ENCODE results near the gene RPL13. TPM values are rescaled to one million over a fixed set of nuclear protein-coding genes. Genes with fewer than 3 reads are reported as not detected.
A peak's percentile ranks its signal among the peaks of the same experiment; 100 is the strongest.

The RPL13 gene
- polyA plus RNA-seq (2,635 and 2,685 TPM in 2 replicates), polyA minus RNA-seq (1,181 and 1,234 TPM in 2 replicates)

DNA sequence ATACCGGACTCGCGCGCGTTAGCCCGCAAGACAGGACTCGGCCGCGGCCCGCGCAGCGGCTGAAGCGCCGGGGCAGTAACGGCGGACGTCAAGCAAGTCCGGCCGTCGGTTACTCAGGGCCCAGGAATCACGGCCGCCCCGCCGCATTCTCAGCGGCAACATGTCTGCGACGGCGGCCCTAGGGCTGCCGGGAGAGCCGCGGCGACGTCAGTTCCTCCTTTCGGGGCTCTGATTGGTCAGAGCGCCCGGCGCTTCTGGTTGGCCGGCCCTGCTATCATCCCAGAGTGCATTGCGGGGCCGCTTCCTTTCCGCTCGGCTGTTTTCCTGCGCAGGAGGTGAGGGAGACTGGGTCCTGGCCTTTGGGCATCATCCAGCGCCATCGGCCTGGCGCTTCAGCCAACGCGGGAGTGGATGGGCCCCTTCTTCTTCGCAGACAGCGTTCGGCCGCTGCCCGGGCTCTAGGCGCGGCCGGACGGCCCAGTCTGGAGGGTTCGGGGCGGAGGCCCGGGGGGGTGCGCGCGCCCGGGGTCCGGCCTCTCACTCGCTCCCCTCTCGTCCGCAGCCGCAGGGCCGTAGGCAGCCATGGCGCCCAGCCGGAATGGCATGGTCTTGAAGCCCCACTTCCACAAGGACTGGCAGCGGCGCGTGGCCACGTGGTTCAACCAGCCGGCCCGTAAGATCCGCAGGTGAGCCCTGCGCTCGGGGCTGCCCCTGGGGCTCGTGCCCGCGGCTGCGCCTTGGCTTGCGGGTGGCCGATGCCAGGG is at the start of gene RPL13:
RPL13 (plus strand) TSS at position 305 of the 764 bp plus-strand sequence; CDS start at position 583, 278 bp downstream.
- no peaks in the 10 kb centered on the region for H3K27me3 ChIP-seq (ENCODE audit: insufficient read depth, low read depth, low read length)
- peaks cover 3% of the 10 kb centered on the region for H4K20me1 ChIP-seq (ENCODE audit: insufficient read depth)
- TF ChIP-seq, protein P1, sequence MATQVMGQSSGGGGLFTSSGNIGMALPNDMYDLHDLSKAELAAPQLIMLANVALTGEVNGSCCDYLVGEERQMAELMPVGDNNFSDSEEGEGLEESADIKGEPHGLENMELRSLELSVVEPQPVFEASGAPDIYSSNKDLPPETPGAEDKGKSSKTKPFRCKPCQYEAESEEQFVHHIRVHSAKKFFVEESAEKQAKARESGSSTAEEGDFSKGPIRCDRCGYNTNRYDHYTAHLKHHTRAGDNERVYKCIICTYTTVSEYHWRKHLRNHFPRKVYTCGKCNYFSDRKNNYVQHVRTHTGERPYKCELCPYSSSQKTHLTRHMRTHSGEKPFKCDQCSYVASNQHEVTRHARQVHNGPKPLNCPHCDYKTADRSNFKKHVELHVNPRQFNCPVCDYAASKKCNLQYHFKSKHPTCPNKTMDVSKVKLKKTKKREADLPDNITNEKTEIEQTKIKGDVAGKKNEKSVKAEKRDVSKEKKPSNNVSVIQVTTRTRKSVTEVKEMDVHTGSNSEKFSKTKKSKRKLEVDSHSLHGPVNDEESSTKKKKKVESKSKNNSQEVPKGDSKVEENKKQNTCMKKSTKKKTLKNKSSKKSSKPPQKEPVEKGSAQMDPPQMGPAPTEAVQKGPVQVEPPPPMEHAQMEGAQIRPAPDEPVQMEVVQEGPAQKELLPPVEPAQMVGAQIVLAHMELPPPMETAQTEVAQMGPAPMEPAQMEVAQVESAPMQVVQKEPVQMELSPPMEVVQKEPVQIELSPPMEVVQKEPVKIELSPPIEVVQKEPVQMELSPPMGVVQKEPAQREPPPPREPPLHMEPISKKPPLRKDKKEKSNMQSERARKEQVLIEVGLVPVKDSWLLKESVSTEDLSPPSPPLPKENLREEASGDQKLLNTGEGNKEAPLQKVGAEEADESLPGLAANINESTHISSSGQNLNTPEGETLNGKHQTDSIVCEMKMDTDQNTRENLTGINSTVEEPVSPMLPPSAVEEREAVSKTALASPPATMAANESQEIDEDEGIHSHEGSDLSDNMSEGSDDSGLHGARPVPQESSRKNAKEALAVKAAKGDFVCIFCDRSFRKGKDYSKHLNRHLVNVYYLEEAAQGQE (IDR thresholded peaks at IDR 0.05; ENCODE audit: borderline replicate concordance) = peak; percentile 96
- peak; percentile 97 for TF ChIP-seq POLR2AphosphoS5 (IDR thresholded peaks at IDR 0.05)
- peak; percentile 92 for TF ChIP-seq MXI1 (conservative IDR thresholded peaks at IDR 0.05; ENCODE audit: poor library complexity, severe bottlenecking)
- peak; percentile 45 for TF ChIP-seq SMC3 (conservative IDR thresholded peaks at IDR 0.05; ENCODE audit: poor library complexity)
- TF ChIP-seq EP300 (conservative IDR thresholded peaks at IDR 0.05; ENCODE audit: poor library complexity, severe bottlenecking) = peak; percentile 60
- no peak for TF ChIP-seq EZH2 (IDR thresholded peaks at IDR 0.05; ENCODE audit: borderline replicate concordance, insufficient read depth, low read length, poor library complexity, severe bottlenecking)
- peak; percentile 50 for TF ChIP-seq RAD21 (conservative IDR thresholded peaks at IDR 0.05)
- peak; percentile 43 for TF ChIP-seq CTCF (IDR thresholded peaks at IDR 0.05; ENCODE audit: poor library complexity, severe bottlenecking)
- TF ChIP-seq TAF1 (IDR thresholded peaks at IDR 0.05; ENCODE audit: low read depth) = peak; percentile 97
- H3K27ac ChIP-seq (ENCODE audit: low read length) = peak within 1 kb of the TSS; percentile 92
- no peaks in the 10 kb centered on the region for H3K9me2 ChIP-seq (ENCODE audit: insufficient read depth, low read length)
- H3K79me2 ChIP-seq (replicated peaks; ENCODE audit: insufficient read depth, low read length) = peaks cover 6% of the 10 kb centered on the region
- H2AFZ ChIP-seq (ENCODE audit: low read depth, low read length) = peak within 1 kb of the TSS; percentile 71
- H3K4me2 ChIP-seq (ENCODE audit: low read length) = peak within 1 kb of the TSS; percentile 73
- H3K36me3 ChIP-seq (ENCODE audit: insufficient read depth, low read length) = no peaks in the 10 kb centered on the region
- peak within 1 kb of the TSS; percentile 89 for H3K9ac ChIP-seq (ENCODE audit: low read length)
- H3K4me3 ChIP-seq (ENCODE audit: low read length) = peak within 1 kb of the TSS; percentile 82
- H3K9me3 ChIP-seq (ENCODE audit: low read length) = no peaks in the 10 kb centered on the region
- no peaks in the 10 kb centered on the region for H3F3A ChIP-seq (ENCODE audit: insufficient read depth, low read length, poor library complexity, severe bottlenecking)

GRCh38 chr16:89511374-89511773 is 49.1 kb upstream of the RPL13 start:
- TF ChIP-seq CTCF (IDR thresholded peaks at IDR 0.05; ENCODE audit: poor library complexity, severe bottlenecking) (no peak), RAD21 (conservative IDR thresholded peaks at IDR 0.05) (no peak), MXI1 (conservative IDR thresholded peaks at IDR 0.05; ENCODE audit: poor library complexity, severe bottlenecking) (no peak), EP300 (conservative IDR thresholded peaks at IDR 0.05; ENCODE audit: poor library complexity, severe bottlenecking) (no peak), EZH2 (IDR thresholded peaks at IDR 0.05; ENCODE audit: borderline replicate concordance, insufficient read depth, low read length, poor library complexity, severe bottlenecking) (no peak)
- TF ChIP-seq, protein P1 (IDR thresholded peaks at IDR 0.05; ENCODE audit: borderline replicate concordance) = no peak
- Histone ChIP-seq H4K20me1 (ENCODE audit: insufficient read depth) (no peaks in the 10 kb centered on the region), H2AFZ (ENCODE audit: low read depth, low read length) (no peak overlapping the region), H3K4me2 (ENCODE audit: low read length) (no peak overlapping the region), H3K4me3 (ENCODE audit: low read length) (no peak overlapping the region), H3F3A (ENCODE audit: insufficient read depth, low read length, poor library complexity, severe bottlenecking) (peaks cover 3% of the 10 kb centered on the region), H3K79me2 (replicated peaks; ENCODE audit: insufficient read depth, low read length) (peaks cover 27% of the 10 kb centered on the region), H3K27me3 (ENCODE audit: insufficient read depth, low read depth, low read length) (no peaks in the 10 kb centered on the region), H3K9me3 (ENCODE audit: low read length) (no peaks in the 10 kb centered on the region), H3K36me3 (ENCODE audit: insufficient read depth, low read length) (no peaks in the 10 kb centered on the region), H3K27ac (ENCODE audit: low read length) (no peak overlapping the region), H3K9ac (ENCODE audit: low read length) (no peak overlapping the region), H3K9me2 (ENCODE audit: insufficient read depth, low read length) (no peaks in the 10 kb centered on the region)

Data from neural cell (in vitro differentiated cells).